Tibial nerve (tissue), 3 donors: ENCODE data around the gene LARP1B.

ENCODE experiments used
- EP300 ChIP-seq, 2 donors: sonication (generic); formaldehyde crosslinking; IDR thresholded peaks; one replicate each; pipeline ENCODE4 v1.6.1; 2017; ENCODE audit warnings: antibody characterized with exemption in 2 of 2, mild to moderate bottlenecking in 1 of 2
- POLR2A ChIP-seq, 2 donors: fragments of 450-650 bp; IDR thresholded peaks; one replicate each; pipeline ENCODE4 v1.6.1; 2017; ENCODE audit warnings: antibody characterized with exemption in 2 of 2, mild to moderate bottlenecking in 2 of 2, moderate library complexity in 2 of 2

- TF ChIP-seq POLR2A (IDR thresholded peaks at IDR 0.05) (no peak), EP300 (IDR thresholded peaks at IDR 0.05) (no peak)
These were observed 902 bp upstream of the LARP1B start for GRCh38 chr4:128060121-128060698.
